Aorta (tissue), 5 donors: ENCODE results near the gene PTPRF. TPM values are rescaled to one million over a fixed set of nuclear protein-coding genes. Genes with fewer than 3 reads are reported as not detected.

Experiments
- ATAC-seq: fragments of 200-7000 bp; cut with Tn5 transposase; one replicate; pipeline ENCODE4 v1.9.1; 2022; ENCODE audit warnings: moderate library complexity; ENCODE audit not compliant: low FRiP score
- DNase-seq, 2 donors: peaks; one replicate each; pipeline ENCODE4 v3.0.0-alpha.2; 2020
- H3K27ac ChIP-seq, 2 donors: one replicate each; pipeline ENCODE4 v1.5.1; 2013; ENCODE audit warnings: low read length in 2 of 2, mild to moderate bottlenecking in 2 of 2, moderate library complexity in 2 of 2, control low read depth in 1 of 2, inconsistent platforms in 1 of 2, low read depth in 1 of 2
- H3K27me3 ChIP-seq, 2 donors: one replicate each; pipeline ENCODE4 v1.6.1; 2013; ENCODE audit warnings: control low read depth in 1 of 2, low read length in 1 of 2, mild to moderate bottlenecking in 1 of 2, moderate library complexity in 1 of 2; ENCODE audit not compliant: insufficient read depth in 2 of 2, control insufficient read depth in 1 of 2
- H3K36me3 ChIP-seq, 2 donors: one replicate each; pipeline ENCODE4 v1.6.1; 2013; ENCODE audit warnings: control low read depth in 1 of 2, low read length in 1 of 2, mild to moderate bottlenecking in 1 of 2; ENCODE audit not compliant: insufficient read depth in 2 of 2, control insufficient read depth in 1 of 2
- H3K4me1 ChIP-seq, 2 donors: one replicate each; pipeline ENCODE4 v1.6.1; 2013; ENCODE audit warnings: low read length in 2 of 2, control low read depth in 1 of 2, mild to moderate bottlenecking in 1 of 2, moderate library complexity in 1 of 2; ENCODE audit not compliant: insufficient read depth in 2 of 2, control insufficient read depth in 1 of 2
- H3K4me3 ChIP-seq, 2 donors: one replicate each; pipeline ENCODE4 v1.5.1; 2013; ENCODE audit warnings: low read length in 2 of 2, control low read depth in 1 of 2, mild to moderate bottlenecking in 1 of 2
- H3K9me3 ChIP-seq: one replicate; pipeline ENCODE4 v1.6.1; 2013; ENCODE audit warnings: mild to moderate bottlenecking, low read length; ENCODE audit not compliant: control insufficient read depth
- WGBS, 2 donors: extraction: QIAGEN DNeasy Blood & Tissue Kit; methylation state at CpG; one replicate each; pipeline ENCODE4 v1.1.7; 2013; 5-methylcytosine and 5-hydroxymethylcytosine counted together
- intact Hi-C, 2 donors: fragments of 100-400 bp; cut with DNase I; formaldehyde crosslinking; loops; one replicate each; pipeline versions ENCODE4 v1.14.2 to v1.15.0; 2022
- polyA plus RNA-seq, 2 donors: library from polyadenylated mRNA; stranded (reverse); fragments of 200-250 nt; gene quantifications; one replicate each; pipeline ENCODE4 v1.2.3, GENCODE V29; 2013
- total RNA-seq, 2 donors: library from RNA; stranded (reverse); fragmentation: NEBNext Ultra II Directional; extraction: Animal tissue kit (Norgen Biotek cat#: 25700); gene quantifications; one replicate each; pipeline ENCODE4 v1.2.1, GENCODE V29; 2021
- donor health status: healthy with polysubstance abuse.
- donor health status: Bipolar disorder and iron deficiency.
- donor health status: DM: no; HTN: no; CAD: no.
- donor health status: DM: no; HTN: no; CAD: no.
- donor health status: DM: yes; HTN: yes; CAD: no.

The PTPRF gene
- total and polyA plus RNA-seq, 4 donors, result 11.6 to 86.2 (median 40.6) TPM

- H3K4me1 ChIP-seq, result no peaks in the 10 kb centered on the region
- 81 to 91% methylated on average over 3 of the region's 3 CpGs for WGBS, 2 donors
- no peak for ATAC-seq
- intact Hi-C loops, result no loop called here
- H3K27me3 ChIP-seq, result no peaks in the 10 kb centered on the region
- no peak overlapping the region for H3K27ac ChIP-seq
- peaks cover 0 to 6% of the 10 kb centered on the region in 2 donors for H3K36me3 ChIP-seq
- no peaks in the 10 kb centered on the region for H3K9me3 ChIP-seq
- no peak overlapping the region for H3K4me3 ChIP-seq
- DNase-seq, result peak in 1 of 2 donors; percentile 57
Measured at GRCh38 chr1:43621386-43621785, 90.7 kb downstream of the PTPRF start.

GRCh38 chr1:43621861-43622260 lies 91.2 kb downstream of the PTPRF start:
- 89 to 91% methylated on average over 18 of the region's 18 CpGs for WGBS, 2 donors
- no peaks in the 10 kb centered on the region for H3K27me3 ChIP-seq
- no peak overlapping the region for H3K27ac ChIP-seq
- no peaks in the 10 kb centered on the region for H3K4me1 ChIP-seq
- DNase-seq (peak in 1 of 2 donors; percentile 53), ATAC-seq (no peak)
- no peak overlapping the region for H3K4me3 ChIP-seq
- intact Hi-C loops, result no loop called here
- H3K36me3 ChIP-seq, result peaks cover 0 to 6% of the 10 kb centered on the region in 2 donors
- no peaks in the 10 kb centered on the region for H3K9me3 ChIP-seq

GRCh38 chr1:43622471-43622870 lies 91.8 kb downstream of the PTPRF start:
- Histone ChIP-seq H3K9me3 (no peaks in the 10 kb centered on the region), H3K36me3 (peaks cover 0 to 4% of the 10 kb centered on the region in 2 donors), H3K4me3 (no peak overlapping the region), H3K27ac (no peak overlapping the region), H3K27me3 (no peaks in the 10 kb centered on the region), H3K4me1 (no peaks in the 10 kb centered on the region)
- 74% methylated on average over 10 of the region's 10 CpGs for WGBS, 2 donors
- DNase-seq (peak in 1 of 2 donors; percentile 34), ATAC-seq (no peak)
- intact Hi-C loops, result no loop called here

GRCh38 chr1:43622901-43623780 lies 92.5 kb downstream of the PTPRF start:
- no peak for ATAC-seq
- H3K4me1 ChIP-seq, result no peaks in the 10 kb centered on the region
- H3K9me3 ChIP-seq, result no peaks in the 10 kb centered on the region
- peak in 1 of 2 donors; percentile 65 for DNase-seq
- H3K27ac ChIP-seq, result no peak overlapping the region
- peaks cover 0 to 4% of the 10 kb centered on the region in 2 donors for H3K36me3 ChIP-seq
- 88% methylated on average over 13 of the region's 13 CpGs for WGBS, 2 donors
- no peak overlapping the region for H3K4me3 ChIP-seq
- intact Hi-C loops, result no loop called here
- no peaks in the 10 kb centered on the region for H3K27me3 ChIP-seq

GRCh38 chr1:43625063-43625780 lies 94.5 kb downstream of the PTPRF start:
- DNase-seq (peak in 1 of 2 donors; percentile 65), ATAC-seq (no peak)
- intact Hi-C loops, result no loop called here
- Histone ChIP-seq H3K27ac (no peak overlapping the region), H3K36me3 (peaks cover 0 to 4% of the 10 kb centered on the region in 2 donors), H3K27me3 (no peaks in the 10 kb centered on the region), H3K4me1 (no peaks in the 10 kb centered on the region), H3K4me3 (no peak overlapping the region), H3K9me3 (no peaks in the 10 kb centered on the region)
- WGBS, 2 donors, result 84 to 89% methylated on average over 16 of the region's 16 CpGs

GRCh38 chr1:43632135-43632670 lies 101.5 kb downstream of the PTPRF start:
- no peaks in the 10 kb centered on the region for H3K4me1 ChIP-seq
- ATAC-seq (no peak), DNase-seq (no peak)
- intact Hi-C loops, result no loop called here
- 56 to 60% methylated on average over 4 of the region's 4 CpGs for WGBS, 2 donors
- H3K27ac ChIP-seq, result no peak overlapping the region
- no peaks in the 10 kb centered on the region for H3K27me3 ChIP-seq
- H3K36me3 ChIP-seq, result no peaks in the 10 kb centered on the region
- H3K4me3 ChIP-seq, result no peak overlapping the region
- H3K9me3 ChIP-seq, result no peaks in the 10 kb centered on the region

- Histone ChIP-seq H3K4me1 (no peaks in the 10 kb centered on the region), H3K27me3 (no peaks in the 10 kb centered on the region), H3K9me3 (no peaks in the 10 kb centered on the region), H3K27ac (no peak overlapping the region), H3K36me3 (no peaks in the 10 kb centered on the region), H3K4me3 (no peak overlapping the region)
- WGBS, 2 donors, result 60 to 68% methylated on average over 5 of the region's 5 CpGs
- no peak for DNase-seq
- no peak for ATAC-seq
- intact Hi-C loops, result no loop called here
Measured at GRCh38 chr1:43634721-43635120, 104.0 kb downstream of the PTPRF start.

GRCh38 chr1:43636006-43636641 lies 105.4 kb downstream of the PTPRF start:
- 69 to 73% methylated on average over 5 of the region's 5 CpGs for WGBS, 2 donors
- no peak overlapping the region for H3K4me3 ChIP-seq
- H3K4me1 ChIP-seq, result no peaks in the 10 kb centered on the region
- no peak for DNase-seq
- no peak overlapping the region for H3K27ac ChIP-seq
- H3K36me3 ChIP-seq, result no peaks in the 10 kb centered on the region
- H3K9me3 ChIP-seq, result no peaks in the 10 kb centered on the region
- intact Hi-C loops, result no loop called here
- ATAC-seq, result no peak
- no peaks in the 10 kb centered on the region for H3K27me3 ChIP-seq
